Measurements from ENCODE around the gene NDUFS6. TPM values are rescaled to one million over a fixed set of nuclear protein-coding genes. Genes with fewer than 3 reads are reported as not detected.
"Not testable (repeated sequence)": the region's sequence is repeated elsewhere in the genome, so short reads cannot be mapped to it uniquely, and the experiment has no call there.

The NDUFS6 gene
- total RNA-seq, 4 donors from 2014 or later, result 36.1 to 72.7 (median 57.3) TPM

GRCh38 chr5:1795506-1795905 is 5.7 kb upstream of the NDUFS6 start:
- intact Hi-C loops (cut with DNase I), result no loop called here
- H3K9me3 ChIP-seq, result no peaks in the 10 kb centered on the region
- peaks cover 8 to 43% (median 9%) of the 10 kb centered on the region in 3 donors for H3K4me1 ChIP-seq
- peaks cover 0 to 29% (median 13%) of the 10 kb centered on the region in 3 donors for H3K36me3 ChIP-seq
- H3K27ac ChIP-seq, result no peak overlapping the region
- H3K27me3 ChIP-seq, result no peaks in the 10 kb centered on the region
- DNase-seq, result no peak
- 69% methylated on average over 10 of the region's 13 CpGs; no CpG with 5 or more reads in 1 of the 2 donors for WGBS, 2 donors
- no peak overlapping the region for H3K4me3 ChIP-seq
- TF ChIP-seq CTCF (IDR thresholded peaks at IDR 0.05) (no peak), POLR2A (IDR thresholded peaks at IDR 0.05) (no peak)

- H3K27ac ChIP-seq, result no peak overlapping the region
- no peak for DNase-seq
- no peaks in the 10 kb centered on the region for H3K9me3 ChIP-seq
- H3K4me1 ChIP-seq, result peaks cover 8 to 46% (median 9%) of the 10 kb centered on the region in 3 donors
- intact Hi-C loops (cut with DNase I), result no loop called here
- no peaks in the 10 kb centered on the region for H3K27me3 ChIP-seq
- 74 to 83% methylated on average over 4 of the region's 8 CpGs for WGBS, 2 donors
- H3K4me3 ChIP-seq, result no peak overlapping the region
- peaks cover 0 to 29% (median 13%) of the 10 kb centered on the region in 3 donors for H3K36me3 ChIP-seq
- no peak for TF ChIP-seq POLR2A (IDR thresholded peaks at IDR 0.05)
- TF ChIP-seq CTCF (IDR thresholded peaks at IDR 0.05), result no peak
Observed at GRCh38 chr5:1795931-1796330, 5.3 kb upstream of the NDUFS6 start.

DNA sequence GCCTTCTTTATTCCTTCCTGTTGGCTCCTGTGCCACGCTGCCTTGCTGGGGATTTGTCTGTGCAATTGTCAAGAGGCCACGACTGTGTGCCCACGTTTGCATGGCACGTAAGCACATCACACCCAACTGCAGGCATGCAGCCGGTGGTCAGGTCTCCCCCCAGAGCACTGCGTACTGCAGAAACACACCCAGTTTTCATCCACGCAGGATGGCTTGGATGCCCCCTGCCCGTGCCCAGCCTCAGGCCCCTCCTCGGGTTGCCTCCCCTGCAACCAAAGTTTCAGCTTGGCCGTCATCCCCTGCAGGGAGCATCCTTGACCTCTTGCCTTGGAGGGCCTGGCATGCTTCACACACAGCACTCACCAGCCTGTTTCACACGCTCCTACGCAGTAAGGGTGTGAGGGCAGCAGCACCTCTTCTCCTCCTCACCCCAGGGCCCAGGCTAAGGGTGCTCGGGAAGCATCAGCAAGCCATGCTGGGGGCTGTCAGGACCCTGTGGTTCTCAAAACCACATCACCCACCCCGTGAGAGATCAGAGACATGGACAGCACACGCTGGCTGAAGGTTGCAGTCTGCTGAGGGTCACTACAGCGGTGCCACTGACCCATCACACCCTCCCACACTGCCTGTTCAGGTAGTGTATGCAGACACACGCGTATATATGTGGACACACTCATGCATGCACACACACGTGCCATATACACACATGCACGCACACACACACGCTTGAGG is 4.7 kb upstream of the NDUFS6 start:
- H3K9me3 ChIP-seq, result no peaks in the 10 kb centered on the region
- intact Hi-C loops (cut with DNase I), result no loop called here
- WGBS, 2 donors, result 84 to 89% methylated on average over 8 to 17 of the region's 21 CpGs
- peaks cover 0 to 29% (median 13%) of the 10 kb centered on the region in 3 donors for H3K36me3 ChIP-seq
- H3K27ac ChIP-seq, result no peak overlapping the region
- no peaks in the 10 kb centered on the region for H3K27me3 ChIP-seq
- peaks cover 8 to 47% (median 9%) of the 10 kb centered on the region in 3 donors for H3K4me1 ChIP-seq
- no peak for DNase-seq
- H3K4me3 ChIP-seq, result no peak overlapping the region
- TF ChIP-seq POLR2A (IDR thresholded peaks at IDR 0.05), result no peak
- TF ChIP-seq CTCF (IDR thresholded peaks at IDR 0.05), result no peak

GRCh38 chr5:1797103-1797800 is 4.0 kb upstream of the NDUFS6 start:
- no peak for DNase-seq
- WGBS, 2 donors, result 86 to 93% methylated on average over 11 to 15 of the region's 18 CpGs
- Histone ChIP-seq H3K27ac (no peak overlapping the region), H3K4me3 (no peak overlapping the region), H3K9me3 (no peaks in the 10 kb centered on the region), H3K36me3 (peaks cover 0 to 29% (median 13%) of the 10 kb centered on the region in 3 donors), H3K27me3 (no peaks in the 10 kb centered on the region), H3K4me1 (peaks cover 9 to 54% (median 12%) of the 10 kb centered on the region in 3 donors)
- TF ChIP-seq CTCF (IDR thresholded peaks at IDR 0.05) (no peak), POLR2A (IDR thresholded peaks at IDR 0.05) (no peak)
- intact Hi-C loops (cut with DNase I), result no loop called here

DNA sequence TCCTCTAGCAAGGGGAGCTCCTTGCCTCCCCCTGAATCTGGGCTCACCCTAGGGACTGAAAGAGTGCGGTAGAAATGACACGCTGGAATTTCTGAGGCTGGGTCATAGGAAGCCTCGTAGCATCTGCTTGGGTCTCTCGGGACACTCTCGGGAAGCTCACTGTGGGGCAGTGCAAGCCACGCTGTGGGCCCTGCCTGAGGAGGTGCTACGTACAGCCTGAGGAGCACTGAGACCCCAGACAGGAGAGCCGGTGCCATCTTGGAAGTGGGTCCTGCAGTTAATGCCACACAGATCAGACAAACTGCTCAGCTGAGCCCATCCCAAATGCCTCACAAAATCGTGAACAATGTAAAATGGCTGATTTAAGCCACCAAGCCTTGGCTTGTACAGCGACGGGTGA is 3.4 kb upstream of the NDUFS6 start:
- TF ChIP-seq CTCF (IDR thresholded peaks at IDR 0.05) (no peak), POLR2A (IDR thresholded peaks at IDR 0.05) (no peak)
- intact Hi-C loops (cut with DNase I), result no loop called here
- 82 to 84% methylated on average over 7 to 8 of the region's 11 CpGs for WGBS, 2 donors
- Histone ChIP-seq H3K4me3 (no peak overlapping the region), H3K36me3 (peaks cover 0 to 33% (median 13%) of the 10 kb centered on the region in 3 donors), H3K9me3 (no peaks in the 10 kb centered on the region), H3K27me3 (no peaks in the 10 kb centered on the region), H3K27ac (no peak overlapping the region), H3K4me1 (peaks cover 9 to 60% (median 14%) of the 10 kb centered on the region in 3 donors)
- DNase-seq, result no peak

DNA sequence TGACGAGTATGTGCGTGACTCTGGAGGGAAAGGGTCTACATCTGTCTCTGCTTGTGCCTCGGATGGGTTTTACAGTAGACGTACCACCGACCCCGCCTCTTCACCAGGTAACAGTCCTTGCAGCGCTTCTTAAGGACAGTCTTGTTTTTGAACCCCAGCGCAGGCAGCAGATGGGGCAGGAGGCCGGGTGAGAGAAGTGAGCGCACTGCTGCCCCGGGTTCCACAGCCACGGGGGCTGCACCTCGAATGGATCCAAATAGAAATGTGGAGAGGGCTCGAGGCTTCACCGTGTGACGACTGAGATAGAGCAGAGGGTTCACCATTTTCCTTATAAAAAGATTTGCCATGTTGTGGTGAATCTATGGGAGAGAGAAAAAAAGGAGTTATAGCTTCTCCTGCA is 2.6 kb upstream of the NDUFS6 start:
- H3K27ac ChIP-seq, result peak overlapping the region; percentile 91 to 93 (median 92)
- H3K4me3 ChIP-seq, result peak overlapping the region; percentile 90 to 97 (median 94)
- H3K36me3 ChIP-seq, result peaks cover 2 to 41% (median 16%) of the 10 kb centered on the region in 3 donors
- intact Hi-C loops (cut with DNase I); DNase-seq; H3K27me3 ChIP-seq; H3K9me3 ChIP-seq: not testable (repeated sequence)
- peaks cover 9 to 68% (median 14%) of the 10 kb centered on the region in 3 donors for H3K4me1 ChIP-seq
- WGBS, 2 donors, result 66 to 89% methylated on average over 7 to 8 of the region's 16 CpGs
